MM.1S (cell line): Measurements from ENCODE around the gene TRIM66.

Source experiments
- DNase-seq: peaks from one replicate; pipeline ENCODE4 v3.0.0-alpha.2; 2015
- H2AFZ ChIP-seq: fragments of 300-600 bp; sonication (generic); 2 replicates; pipeline ENCODE4 v1.6.0; 2016; ENCODE audit warnings: antibody characterized with exemption, low read length
- H3F3A ChIP-seq: fragments of 300-600 bp; sonication (generic); 2 replicates; pipeline ENCODE4 v1.6.1; 2016; ENCODE audit warnings: mild to moderate bottlenecking, antibody characterized with exemption, low read length, moderate library complexity, mixed read lengths; ENCODE audit not compliant: insufficient read depth
- H3K27ac ChIP-seq: fragments of 300-600 bp; sonication (generic); 2 replicates; pipeline ENCODE4 v1.5.1; 2016; ENCODE audit warnings: mild to moderate bottlenecking, low read length
- H3K27me3 ChIP-seq: fragments of 300-600 bp; sonication (generic); replicated peaks from 2 replicates; pipeline ENCODE4 v1.6.0; 2016; ENCODE audit warnings: low read length; ENCODE audit not compliant: insufficient read depth
- H3K36me3 ChIP-seq: fragments of 300-600 bp; sonication (generic); replicated peaks from 2 replicates; pipeline ENCODE4 v1.6.1; 2016; ENCODE audit warnings: mild to moderate bottlenecking, low read length, mixed read lengths; ENCODE audit not compliant: insufficient read depth
- H3K4me1 ChIP-seq: fragments of 300-600 bp; sonication (generic); 2 replicates; pipeline ENCODE4 v1.6.1; 2016; ENCODE audit warnings: low read length, mixed read lengths
- H3K4me2 ChIP-seq: fragments of 300-600 bp; sonication (generic); 2 replicates; pipeline ENCODE4 v1.6.0; 2016; ENCODE audit warnings: low read depth, low read length
- H3K4me3 ChIP-seq: fragments of 300-600 bp; sonication (generic); 2 replicates; pipeline ENCODE4 v1.5.1; 2016; ENCODE audit warnings: low read length, mixed read lengths
- H3K79me2 ChIP-seq: fragments of 300-600 bp; sonication (generic); 2 replicates; pipeline ENCODE4 v1.6.1; 2016; ENCODE audit warnings: mixed run types, low read length, mixed read lengths
- H3K9ac ChIP-seq: fragments of 300-600 bp; sonication (generic); 2 replicates; pipeline ENCODE4 v1.6.1; 2016; ENCODE audit warnings: low read length, mixed read lengths
- H3K9me2 ChIP-seq: fragments of 300-600 bp; sonication (generic); replicated peaks from 2 replicates; pipeline ENCODE4 v1.6.1; 2016; ENCODE audit warnings: mild to moderate bottlenecking, low read length, mixed read lengths; ENCODE audit not compliant: insufficient read depth
- H3K9me3 ChIP-seq: fragments of 300-600 bp; sonication (generic); replicated peaks from 2 replicates; pipeline ENCODE4 v1.6.1; 2016; ENCODE audit warnings: mild to moderate bottlenecking, low read length, mixed read lengths; ENCODE audit not compliant: insufficient read depth
- H4K20me1 ChIP-seq: fragments of 300-600 bp; sonication (generic); 2 replicates; pipeline ENCODE4 v1.6.1; 2016; ENCODE audit warnings: mild to moderate bottlenecking, low read length, moderate library complexity, mixed read lengths; ENCODE audit not compliant: insufficient read depth
- EZH2 ChIP-seq: fragments of 300-600 bp; sonication (generic); optimal IDR thresholded peaks from 2 replicates; pipeline ENCODE3; 2017; ENCODE audit warnings: low read depth, mild to moderate bottlenecking, antibody characterized with exemption, low read length, mixed read lengths
- EZH2phosphoT487 ChIP-seq: fragments of 300-600 bp; sonication (generic); IDR thresholded peaks from 2 replicates; pipeline ENCODE4 v1.6.1; 2018; ENCODE audit warnings: antibody characterized with exemption, low read length
- TF ChIP-seq, protein P1 (sequence below): fragments of 300-600 bp; sonication (generic); IDR thresholded peaks from 2 replicates; pipeline ENCODE4 v1.5.1; 2016; ENCODE audit warnings: antibody characterized with exemption, low read length, mixed read lengths

Gene TRIM66

DNA sequence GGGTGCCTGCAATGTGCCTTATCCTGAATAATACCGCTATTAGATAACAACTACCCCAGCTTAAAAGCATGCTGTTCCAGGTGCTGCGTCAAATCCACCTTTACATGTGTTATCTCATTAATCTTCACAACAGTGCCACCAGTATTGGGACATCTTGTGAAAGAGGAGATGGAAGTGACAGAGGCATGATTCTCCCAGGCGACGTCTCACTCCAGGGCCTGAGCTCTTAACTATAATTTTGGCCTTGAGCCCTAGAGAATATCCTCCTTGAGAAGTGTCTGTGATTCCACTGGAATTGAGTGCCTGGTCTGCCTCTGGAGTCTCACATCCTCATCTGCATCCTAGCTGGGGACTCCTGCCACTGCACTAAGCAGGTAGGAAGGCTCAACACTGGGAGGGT lies 43.9 kb upstream of the TRIM66 start:
- H3K9ac ChIP-seq = no peak overlapping the region
- H3K27ac ChIP-seq = no peak overlapping the region
- no peaks in the 10 kb centered on the region for H3K9me2 ChIP-seq
- no peaks in the 10 kb centered on the region for H3K36me3 ChIP-seq
- H3K4me2 ChIP-seq = no peak overlapping the region
- TF ChIP-seq, protein P1, sequence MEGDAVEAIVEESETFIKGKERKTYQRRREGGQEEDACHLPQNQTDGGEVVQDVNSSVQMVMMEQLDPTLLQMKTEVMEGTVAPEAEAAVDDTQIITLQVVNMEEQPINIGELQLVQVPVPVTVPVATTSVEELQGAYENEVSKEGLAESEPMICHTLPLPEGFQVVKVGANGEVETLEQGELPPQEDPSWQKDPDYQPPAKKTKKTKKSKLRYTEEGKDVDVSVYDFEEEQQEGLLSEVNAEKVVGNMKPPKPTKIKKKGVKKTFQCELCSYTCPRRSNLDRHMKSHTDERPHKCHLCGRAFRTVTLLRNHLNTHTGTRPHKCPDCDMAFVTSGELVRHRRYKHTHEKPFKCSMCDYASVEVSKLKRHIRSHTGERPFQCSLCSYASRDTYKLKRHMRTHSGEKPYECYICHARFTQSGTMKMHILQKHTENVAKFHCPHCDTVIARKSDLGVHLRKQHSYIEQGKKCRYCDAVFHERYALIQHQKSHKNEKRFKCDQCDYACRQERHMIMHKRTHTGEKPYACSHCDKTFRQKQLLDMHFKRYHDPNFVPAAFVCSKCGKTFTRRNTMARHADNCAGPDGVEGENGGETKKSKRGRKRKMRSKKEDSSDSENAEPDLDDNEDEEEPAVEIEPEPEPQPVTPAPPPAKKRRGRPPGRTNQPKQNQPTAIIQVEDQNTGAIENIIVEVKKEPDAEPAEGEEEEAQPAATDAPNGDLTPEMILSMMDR = no peak
- TF ChIP-seq EZH2 = no peak
- TF ChIP-seq EZH2phosphoT487 = no peak
- no peak for DNase-seq
- H3K4me1 ChIP-seq = peaks cover 2% of the 10 kb centered on the region
- H3K27me3 ChIP-seq = no peaks in the 10 kb centered on the region
- H2AFZ ChIP-seq = no peak overlapping the region
- no peaks in the 10 kb centered on the region for H3K79me2 ChIP-seq
- no peaks in the 10 kb centered on the region for H3K9me3 ChIP-seq
- peaks cover 1% of the 10 kb centered on the region; the same call in 1 of the 2 replicates for H3F3A ChIP-seq
- H4K20me1 ChIP-seq = no peaks in the 10 kb centered on the region
- no peak overlapping the region for H3K4me3 ChIP-seq

DNA sequence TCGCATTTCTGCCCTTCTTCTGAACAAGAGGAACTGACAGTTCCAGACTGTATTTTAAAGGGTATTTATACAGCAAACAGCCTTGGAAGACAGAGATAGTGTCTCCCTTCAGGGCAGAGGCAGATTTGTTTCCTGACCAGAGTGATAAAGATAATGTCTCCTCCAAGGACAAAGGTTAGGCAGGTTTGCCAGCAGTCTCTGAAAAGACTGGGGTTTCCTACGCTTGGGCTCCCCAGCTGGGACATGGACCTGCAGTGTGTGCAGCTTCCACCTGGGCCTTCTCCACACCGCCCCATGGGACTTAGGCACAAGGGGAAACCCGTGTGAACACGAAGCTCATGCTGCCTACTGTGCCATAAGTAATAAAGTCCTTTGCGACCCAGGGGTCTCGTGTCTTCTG lies 42.2 kb upstream of the TRIM66 start:
- H3K9me2 ChIP-seq = no peaks in the 10 kb centered on the region
- H3K36me3 ChIP-seq = no peaks in the 10 kb centered on the region
- H3K4me2 ChIP-seq = no peak overlapping the region
- DNase-seq = no peak
- H3K9ac ChIP-seq = no peak overlapping the region
- no peaks in the 10 kb centered on the region for H3K79me2 ChIP-seq
- H4K20me1 ChIP-seq = no peaks in the 10 kb centered on the region
- no peaks in the 10 kb centered on the region for H3K4me1 ChIP-seq
- no peak overlapping the region for H3K27ac ChIP-seq
- H3K4me3 ChIP-seq = no peak overlapping the region
- H3K27me3 ChIP-seq = no peaks in the 10 kb centered on the region
- TF ChIP-seq EZH2phosphoT487 (no peak), EZH2 (no peak)
- TF ChIP-seq, protein P1 = no peak
- H3K9me3 ChIP-seq = no peaks in the 10 kb centered on the region
- H3F3A ChIP-seq = no peaks in the 10 kb centered on the region
- no peak overlapping the region for H2AFZ ChIP-seq

DNA sequence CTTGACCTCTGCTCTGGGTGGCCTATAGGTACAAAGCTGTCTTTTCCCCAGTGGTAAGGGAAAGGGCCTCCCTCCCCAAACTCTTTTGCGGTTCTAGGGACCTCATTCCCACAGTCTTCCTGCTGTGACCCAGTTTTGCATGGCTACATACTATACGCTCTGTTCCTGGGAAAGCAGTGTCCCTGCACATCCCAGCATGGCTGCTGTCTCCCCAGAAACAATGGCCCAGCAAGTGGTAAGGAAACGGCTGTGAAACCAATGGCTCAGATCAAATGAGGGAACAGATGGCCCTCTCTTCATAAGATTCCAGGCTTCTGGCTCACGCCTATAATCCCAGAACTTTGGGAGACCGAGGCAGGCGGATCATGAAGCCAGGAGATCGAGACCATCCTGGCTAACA lies 41.2 kb upstream of the TRIM66 start:
- Histone ChIP-seq H3K4me2 (no peak overlapping the region), H3K36me3 (no peaks in the 10 kb centered on the region), H3K4me1 (no peaks in the 10 kb centered on the region), H3K4me3 (no peak overlapping the region), H2AFZ (no peak overlapping the region), H3K79me2 (no peaks in the 10 kb centered on the region), H3F3A (no peaks in the 10 kb centered on the region), H3K27me3 (no peaks in the 10 kb centered on the region), H4K20me1 (no peaks in the 10 kb centered on the region), H3K9me2 (no peaks in the 10 kb centered on the region), H3K9me3 (no peaks in the 10 kb centered on the region), H3K9ac (no peak overlapping the region), H3K27ac (no peak overlapping the region)
- DNase-seq = no peak
- TF ChIP-seq, protein P1 = no peak
- no peak for TF ChIP-seq EZH2
- TF ChIP-seq EZH2phosphoT487 = no peak

DNA sequence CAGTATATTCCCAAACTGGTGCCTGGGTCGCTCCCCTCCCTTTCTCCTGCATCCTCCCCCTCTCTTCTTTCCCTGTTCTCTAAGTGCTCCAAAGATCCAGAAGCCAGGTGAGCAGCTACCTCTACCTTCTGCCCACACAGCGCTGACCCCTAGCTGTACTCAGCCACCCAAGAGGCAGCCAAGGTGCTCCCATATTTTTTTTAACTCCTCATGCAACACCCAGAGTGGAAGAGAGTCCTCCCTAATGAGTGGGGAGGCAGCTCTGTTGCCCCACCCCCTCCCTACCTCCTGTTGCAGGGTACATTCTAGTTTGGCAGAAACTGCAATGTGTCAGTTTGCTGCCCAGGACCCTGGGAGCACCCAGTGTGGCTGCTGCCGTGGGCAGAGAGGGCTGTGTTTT lies 40.3 kb upstream of the TRIM66 start:
- Histone ChIP-seq H3K36me3 (no peaks in the 10 kb centered on the region), H3K9me3 (no peaks in the 10 kb centered on the region), H3K9ac (no peak overlapping the region), H3K27ac (no peak overlapping the region), H3K4me3 (no peak overlapping the region), H3K4me2 (no peak overlapping the region), H3K4me1 (no peaks in the 10 kb centered on the region), H3K27me3 (no peaks in the 10 kb centered on the region), H3K9me2 (no peaks in the 10 kb centered on the region), H3K79me2 (no peaks in the 10 kb centered on the region), H2AFZ (no peak overlapping the region), H4K20me1 (no peaks in the 10 kb centered on the region), H3F3A (no peaks in the 10 kb centered on the region)
- no peak for DNase-seq
- TF ChIP-seq, protein P1 = no peak
- TF ChIP-seq EZH2phosphoT487 = no peak
- no peak for TF ChIP-seq EZH2
